Chondrocyte (in vitro differentiated cells): ENCODE results near the gene STIM1. TPM values are rescaled to one million over a fixed set of nuclear protein-coding genes. Genes with fewer than 3 reads are reported as not detected.

Experiments used
- DNase-seq: peaks from one replicate; pipeline ENCODE4 v3.0.0; 2021; ENCODE audit warnings: mixed read lengths, low spot score
- H3K27ac Mint-ChIP-seq: one replicate; pipeline ENCODE4 v1.8.0; 2021; ENCODE audit warnings: mild to moderate bottlenecking, moderate library complexity, mixed read lengths; ENCODE audit not compliant: unreplicated experiment
- H3K27me3 Mint-ChIP-seq: 2 replicates; pipeline ENCODE4 v1.8.0; 2021; ENCODE audit warnings: low read depth, mixed read lengths
- H3K36me3 Mint-ChIP-seq: 2 replicates; pipeline ENCODE4 v1.8.0; 2021; ENCODE audit warnings: low read depth, mixed read lengths
- H3K4me1 Mint-ChIP-seq: 2 replicates; pipeline ENCODE4 v1.8.0; 2021; ENCODE audit warnings: low read depth, mild to moderate bottlenecking, mixed read lengths
- H3K4me3 Mint-ChIP-seq: one replicate; pipeline ENCODE4 v1.8.0; 2021; ENCODE audit warnings: mild to moderate bottlenecking, moderate library complexity, mixed read lengths; ENCODE audit not compliant: unreplicated experiment
- H3K9me3 Mint-ChIP-seq: 2 replicates; pipeline ENCODE4 v1.8.0; 2021; ENCODE audit warnings: low read depth, mixed read lengths
- total RNA-seq: library from RNA; stranded (reverse); gene quantifications from 3 replicates; pipeline ENCODE4 v1.2.1, GENCODE V29; 2021
- TF ChIP-seq, protein P1 (sequence below): fragments of 200-600 bp; sonication (generic); IDR thresholded peaks from 2 replicates; pipeline ENCODE4 v1.5.0; 2021; ENCODE audit warnings: antibody characterized with exemption, mild to moderate bottlenecking, moderate library complexity

STIM1 gene
- total RNA-seq, 1 donor from 2014 or later, result 50.7 TPM

DNA sequence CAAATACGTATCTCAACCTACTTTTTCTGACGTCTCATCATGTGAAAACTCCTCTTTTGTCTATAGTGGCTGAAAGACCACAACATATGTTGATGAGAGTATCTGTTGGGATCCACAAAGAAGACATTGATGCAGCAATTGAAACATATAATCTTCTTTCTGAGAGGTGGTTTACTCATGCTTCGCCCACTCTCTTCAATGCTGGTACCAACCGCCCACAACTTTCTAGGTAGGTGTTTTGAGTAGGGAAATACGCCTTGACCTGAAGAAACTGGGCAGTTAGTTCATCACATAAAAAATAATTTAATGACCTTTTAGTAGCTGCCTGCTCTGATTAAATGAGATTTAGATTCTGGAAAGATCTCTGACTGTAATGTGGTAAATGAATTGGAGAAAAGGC lies 256.4 kb downstream of the STIM1 start:
- H3K27me3 Mint-ChIP-seq, result no peaks in the 10 kb centered on the region
- TF ChIP-seq, protein P1, sequence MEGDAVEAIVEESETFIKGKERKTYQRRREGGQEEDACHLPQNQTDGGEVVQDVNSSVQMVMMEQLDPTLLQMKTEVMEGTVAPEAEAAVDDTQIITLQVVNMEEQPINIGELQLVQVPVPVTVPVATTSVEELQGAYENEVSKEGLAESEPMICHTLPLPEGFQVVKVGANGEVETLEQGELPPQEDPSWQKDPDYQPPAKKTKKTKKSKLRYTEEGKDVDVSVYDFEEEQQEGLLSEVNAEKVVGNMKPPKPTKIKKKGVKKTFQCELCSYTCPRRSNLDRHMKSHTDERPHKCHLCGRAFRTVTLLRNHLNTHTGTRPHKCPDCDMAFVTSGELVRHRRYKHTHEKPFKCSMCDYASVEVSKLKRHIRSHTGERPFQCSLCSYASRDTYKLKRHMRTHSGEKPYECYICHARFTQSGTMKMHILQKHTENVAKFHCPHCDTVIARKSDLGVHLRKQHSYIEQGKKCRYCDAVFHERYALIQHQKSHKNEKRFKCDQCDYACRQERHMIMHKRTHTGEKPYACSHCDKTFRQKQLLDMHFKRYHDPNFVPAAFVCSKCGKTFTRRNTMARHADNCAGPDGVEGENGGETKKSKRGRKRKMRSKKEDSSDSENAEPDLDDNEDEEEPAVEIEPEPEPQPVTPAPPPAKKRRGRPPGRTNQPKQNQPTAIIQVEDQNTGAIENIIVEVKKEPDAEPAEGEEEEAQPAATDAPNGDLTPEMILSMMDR, result no peak
- H3K27ac Mint-ChIP-seq, result no peak overlapping the region
- no peaks in the 10 kb centered on the region for H3K4me1 Mint-ChIP-seq
- no peak overlapping the region for H3K4me3 Mint-ChIP-seq
- peaks cover 27% of the 10 kb centered on the region for H3K36me3 Mint-ChIP-seq
- no peak for DNase-seq
- no peaks in the 10 kb centered on the region for H3K9me3 Mint-ChIP-seq

DNA sequence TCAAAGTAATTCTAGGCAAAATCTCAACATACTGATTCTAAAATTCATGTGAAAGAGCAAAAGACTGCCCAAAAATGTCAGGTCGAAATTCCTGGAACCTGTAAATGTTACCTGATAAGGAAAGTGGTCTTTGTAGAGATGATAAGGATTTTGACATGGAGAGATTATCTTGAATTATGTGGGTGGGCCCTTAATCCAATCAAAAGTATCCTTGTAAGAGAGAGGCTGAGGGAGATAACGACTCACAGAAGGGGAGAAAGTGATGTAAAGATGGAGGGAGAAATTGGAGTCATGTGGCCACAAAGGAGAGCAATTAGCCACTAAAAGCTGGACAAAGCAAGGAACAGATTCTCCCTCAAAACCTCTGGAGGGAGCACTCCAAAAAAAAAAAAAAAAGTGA lies 259.7 kb downstream of the STIM1 start:
- TF ChIP-seq, protein P1, result no peak
- H3K9me3 Mint-ChIP-seq, result no peaks in the 10 kb centered on the region
- H3K27me3 Mint-ChIP-seq, result no peaks in the 10 kb centered on the region
- peaks cover 18% of the 10 kb centered on the region for H3K36me3 Mint-ChIP-seq
- no peak overlapping the region for H3K27ac Mint-ChIP-seq
- H3K4me1 Mint-ChIP-seq, result peaks cover 18% of the 10 kb centered on the region
- H3K4me3 Mint-ChIP-seq, result no peak overlapping the region
- DNase-seq, result no peak

GRCh38 chr11:4118107-4118506 lies 262.6 kb downstream of the STIM1 start:
- peaks cover 19% of the 10 kb centered on the region for H3K4me1 Mint-ChIP-seq
- no peaks in the 10 kb centered on the region for H3K9me3 Mint-ChIP-seq
- no peak overlapping the region for H3K4me3 Mint-ChIP-seq
- TF ChIP-seq, protein P1, result no peak
- peaks cover 24% of the 10 kb centered on the region for H3K36me3 Mint-ChIP-seq
- peak overlapping the region; percentile 84 for H3K27ac Mint-ChIP-seq
- no peaks in the 10 kb centered on the region for H3K27me3 Mint-ChIP-seq
- no peak for DNase-seq

GRCh38 chr11:4123218-4123617 lies 267.8 kb downstream of the STIM1 start:
- H3K9me3 Mint-ChIP-seq, result no peaks in the 10 kb centered on the region
- H3K27ac Mint-ChIP-seq, result peak overlapping the region; percentile 37
- peaks cover 41% of the 10 kb centered on the region for H3K36me3 Mint-ChIP-seq
- H3K4me3 Mint-ChIP-seq, result no peak overlapping the region
- no peaks in the 10 kb centered on the region for H3K27me3 Mint-ChIP-seq
- TF ChIP-seq, protein P1, result no peak
- DNase-seq, result no peak
- peaks cover 26% of the 10 kb centered on the region for H3K4me1 Mint-ChIP-seq

- Mint-ChIP-seq H3K9me3 (no peaks in the 10 kb centered on the region), H3K27ac (peak overlapping the region; percentile 58), H3K27me3 (no peaks in the 10 kb centered on the region), H3K4me3 (no peak overlapping the region), H3K4me1 (peaks cover 25% of the 10 kb centered on the region), H3K36me3 (peaks cover 39% of the 10 kb centered on the region)
- TF ChIP-seq, protein P1, result no peak
- DNase-seq, result no peak
Observed at GRCh38 chr11:4125141-4125540, 269.7 kb downstream of the STIM1 start.
